KMS-11 (cell line): ENCODE results near the gene TRAPPC11.
"Not testable (repeated sequence)": the region's sequence is repeated elsewhere in the genome, so short reads cannot be mapped to it uniquely, and the experiment has no call there.

Experiments
- H2AFZ ChIP-seq: fragments of 200-600 bp; sonication (generic); 2 replicates; pipeline ENCODE4 v1.6.1; 2016; ENCODE audit warnings: antibody characterized with exemption, mixed run types, low read depth
- H3K27ac ChIP-seq: fragments of 200-600 bp; sonication (generic); 2 replicates; pipeline ENCODE4 v1.6.1; 2016; ENCODE audit warnings: mild to moderate bottlenecking, mixed run types
- H3K27me3 ChIP-seq: fragments of 200-600 bp; sonication (generic); 2 replicates; pipeline ENCODE4 v1.6.1; 2017; ENCODE audit warnings: mild to moderate bottlenecking, low read depth, mixed run types, moderate library complexity; ENCODE audit not compliant: insufficient read depth
- H3K36me3 ChIP-seq: fragments of 200-600 bp; sonication (generic); 2 replicates; pipeline ENCODE4 v1.6.1; 2017; ENCODE audit warnings: mild to moderate bottlenecking, mixed run types; ENCODE audit not compliant: insufficient read depth
- H3K4me1 ChIP-seq: fragments of 200-600 bp; sonication (generic); 2 replicates; pipeline ENCODE4 v1.6.1; 2016; ENCODE audit warnings: mild to moderate bottlenecking, low read depth, mixed run types; ENCODE audit not compliant: poor library complexity, severe bottlenecking
- H3K4me2 ChIP-seq: fragments of 200-600 bp; sonication (generic); 2 replicates; pipeline ENCODE4 v1.7.0; 2016; ENCODE audit warnings: mild to moderate bottlenecking, mixed run types
- H3K4me3 ChIP-seq: fragments of 200-600 bp; sonication (generic); IDR thresholded peaks from 2 replicates; pipeline ENCODE4 v1.6.1; 2017; ENCODE audit warnings: low read depth, low read length, mixed read lengths; ENCODE audit not compliant: insufficient read depth
- H3K79me2 ChIP-seq: fragments of 200-600 bp; sonication (generic); 2 replicates; pipeline ENCODE4 v1.6.1; 2016; ENCODE audit warnings: low read depth, mixed run types; ENCODE audit not compliant: insufficient read depth
- H3K9ac ChIP-seq: fragments of 200-600 bp; sonication (generic); 2 replicates; pipeline ENCODE4 v1.6.1; 2016; ENCODE audit warnings: mild to moderate bottlenecking, mixed run types
- H4K20me1 ChIP-seq: fragments of 200-600 bp; sonication (generic); 2 replicates; pipeline ENCODE4 v1.6.1; 2016; ENCODE audit warnings: mild to moderate bottlenecking, mixed run types; ENCODE audit not compliant: insufficient read depth
- TF ChIP-seq, protein P1 (sequence below): fragments of 200-600 bp; sonication (generic); conservative IDR thresholded peaks from 2 replicates; pipeline ENCODE4 v1.6.1; 2017; ENCODE audit warnings: low read depth, mild to moderate bottlenecking, antibody characterized with exemption, low read length, moderate library complexity, mixed read lengths

TRAPPC11 gene

DNA sequence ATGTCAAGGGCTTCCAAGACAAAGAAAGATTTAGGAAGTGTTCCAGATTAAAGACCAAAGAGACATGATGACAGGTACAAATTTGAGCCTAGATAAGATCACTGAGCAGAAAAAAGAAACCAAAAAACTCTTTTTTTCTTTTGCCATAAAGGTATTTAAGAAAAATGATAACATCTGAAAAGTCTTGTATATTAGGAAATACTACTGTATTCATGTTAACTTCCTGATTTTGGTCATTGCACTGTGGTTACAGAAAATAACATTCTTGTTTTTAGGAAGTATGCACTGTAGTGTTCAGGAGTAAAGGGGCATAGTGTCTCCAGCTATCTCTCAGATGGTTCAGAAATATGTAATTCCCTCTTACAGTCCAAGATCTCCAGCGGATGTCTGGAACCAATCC is 37.2 kb upstream of the TRAPPC11 start:
- Histone ChIP-seq H3K4me1 (no peaks in the 10 kb centered on the region), H3K4me2 (no peak overlapping the region)

DNA sequence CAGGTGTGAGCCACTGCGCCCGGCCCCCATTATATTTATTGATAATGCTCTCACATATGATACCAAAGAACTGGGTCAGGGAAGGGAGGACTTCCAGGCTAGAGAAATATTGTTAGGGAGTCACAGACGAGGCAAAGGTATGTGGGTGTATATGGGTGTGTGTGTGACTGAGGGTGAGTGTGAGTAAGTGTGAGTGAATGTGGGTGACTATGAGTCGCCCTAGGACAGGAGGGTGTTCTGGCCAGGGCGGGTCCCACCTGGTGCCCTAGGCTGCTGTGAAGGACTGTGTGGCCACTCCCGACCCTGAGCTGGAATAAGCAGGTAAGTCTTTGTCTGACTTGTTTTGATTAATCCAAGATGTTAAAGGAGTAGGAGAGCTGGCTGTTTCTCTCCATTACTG is 34.5 kb upstream of the TRAPPC11 start:
- H3K4me1 ChIP-seq = no peaks in the 10 kb centered on the region
- no peaks in the 10 kb centered on the region for H3K36me3 ChIP-seq
- no peaks in the 10 kb centered on the region for H3K79me2 ChIP-seq
- H3K27me3 ChIP-seq = no peaks in the 10 kb centered on the region
- H3K4me3 ChIP-seq = no peak overlapping the region
- H2AFZ ChIP-seq = no peak overlapping the region
- TF ChIP-seq, protein P1, sequence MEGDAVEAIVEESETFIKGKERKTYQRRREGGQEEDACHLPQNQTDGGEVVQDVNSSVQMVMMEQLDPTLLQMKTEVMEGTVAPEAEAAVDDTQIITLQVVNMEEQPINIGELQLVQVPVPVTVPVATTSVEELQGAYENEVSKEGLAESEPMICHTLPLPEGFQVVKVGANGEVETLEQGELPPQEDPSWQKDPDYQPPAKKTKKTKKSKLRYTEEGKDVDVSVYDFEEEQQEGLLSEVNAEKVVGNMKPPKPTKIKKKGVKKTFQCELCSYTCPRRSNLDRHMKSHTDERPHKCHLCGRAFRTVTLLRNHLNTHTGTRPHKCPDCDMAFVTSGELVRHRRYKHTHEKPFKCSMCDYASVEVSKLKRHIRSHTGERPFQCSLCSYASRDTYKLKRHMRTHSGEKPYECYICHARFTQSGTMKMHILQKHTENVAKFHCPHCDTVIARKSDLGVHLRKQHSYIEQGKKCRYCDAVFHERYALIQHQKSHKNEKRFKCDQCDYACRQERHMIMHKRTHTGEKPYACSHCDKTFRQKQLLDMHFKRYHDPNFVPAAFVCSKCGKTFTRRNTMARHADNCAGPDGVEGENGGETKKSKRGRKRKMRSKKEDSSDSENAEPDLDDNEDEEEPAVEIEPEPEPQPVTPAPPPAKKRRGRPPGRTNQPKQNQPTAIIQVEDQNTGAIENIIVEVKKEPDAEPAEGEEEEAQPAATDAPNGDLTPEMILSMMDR = no peak
- no peak overlapping the region for H3K4me2 ChIP-seq
- H3K27ac ChIP-seq = no peak overlapping the region
- no peak overlapping the region for H3K9ac ChIP-seq
- no peaks in the 10 kb centered on the region for H4K20me1 ChIP-seq

More for the DNA sequence above, 37.2 kb upstream of the TRAPPC11 start:
- no peak overlapping the region for H3K4me3 ChIP-seq
- H3K27me3 ChIP-seq = no peaks in the 10 kb centered on the region
- TF ChIP-seq, protein P1 = no peak
- H2AFZ ChIP-seq = no peak overlapping the region
- no peak overlapping the region for H3K27ac ChIP-seq
- no peaks in the 10 kb centered on the region for H3K36me3 ChIP-seq
- no peaks in the 10 kb centered on the region for H3K79me2 ChIP-seq
- H4K20me1 ChIP-seq = no peaks in the 10 kb centered on the region
- H3K9ac ChIP-seq = no peak overlapping the region

- TF ChIP-seq, protein P1 = no peak
- H3K27ac ChIP-seq = no peak overlapping the region
- H3K4me2 ChIP-seq = no peak overlapping the region
- no peak overlapping the region for H3K9ac ChIP-seq
- no peaks in the 10 kb centered on the region for H4K20me1 ChIP-seq
- H3K4me1 ChIP-seq = no peaks in the 10 kb centered on the region
- H3K36me3 ChIP-seq = no peaks in the 10 kb centered on the region
- H3K4me3 ChIP-seq = no peak overlapping the region
- H2AFZ ChIP-seq = no peak overlapping the region
- H3K27me3 ChIP-seq = no peaks in the 10 kb centered on the region
- no peaks in the 10 kb centered on the region for H3K79me2 ChIP-seq
Measured at GRCh38 chr4:183626168-183626567, 32.9 kb upstream of the TRAPPC11 start.

DNA sequence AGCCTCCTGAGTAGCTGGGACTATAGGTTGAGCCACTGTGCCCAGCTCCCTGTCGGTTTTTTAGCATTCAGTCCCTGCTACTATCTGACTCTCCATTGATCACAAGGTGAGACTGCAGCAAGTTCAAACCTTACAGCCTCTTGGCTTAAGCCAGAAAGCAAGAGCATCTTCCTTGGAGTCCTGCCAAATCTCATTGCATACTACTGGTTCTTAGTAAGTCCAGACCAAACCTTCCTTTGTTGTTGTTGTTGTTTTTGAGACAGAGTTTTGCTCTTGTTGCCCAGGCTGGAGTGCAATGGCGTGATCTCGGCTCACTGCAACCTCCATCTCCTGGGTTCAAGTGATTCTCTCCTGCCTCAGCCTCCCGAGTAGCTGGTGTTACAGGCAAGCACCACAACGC is 31.8 kb upstream of the TRAPPC11 start:
- not testable (repeated sequence) for H2AFZ ChIP-seq, H3K9ac ChIP-seq, H3K79me2 ChIP-seq, H3K27me3 ChIP-seq, H4K20me1 ChIP-seq, H3K4me2 ChIP-seq, H3K4me3 ChIP-seq, H3K36me3 ChIP-seq, H3K27ac ChIP-seq, H3K4me1 ChIP-seq

DNA sequence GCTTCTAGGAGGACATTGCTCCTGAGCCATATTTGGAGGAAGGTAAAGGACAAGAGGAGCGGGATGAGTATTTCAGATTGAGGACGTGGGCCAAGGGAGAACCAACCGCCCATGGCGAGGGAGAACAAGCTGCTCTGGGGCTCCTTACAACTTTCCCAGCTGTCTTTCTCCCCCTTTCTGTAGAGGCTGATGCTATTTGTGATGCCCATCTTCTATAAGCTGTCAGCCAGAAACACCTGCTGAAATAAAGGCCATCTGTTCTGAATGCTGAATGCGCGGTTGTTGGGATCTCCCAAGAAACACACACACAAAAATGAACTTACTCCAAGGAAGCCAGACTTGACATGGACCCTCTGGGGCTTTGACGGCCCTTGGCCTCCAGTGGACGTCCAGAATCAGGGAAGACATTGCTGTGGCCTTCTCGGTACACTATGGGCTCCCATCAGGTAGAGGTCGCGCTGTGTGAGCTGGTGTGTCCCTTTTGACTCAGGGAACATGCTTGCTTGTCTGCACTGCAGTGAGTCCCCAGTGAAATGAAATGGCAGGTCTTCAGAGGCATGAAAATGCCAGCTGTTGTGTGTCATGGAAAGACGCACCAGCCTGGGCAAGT is 31.0 kb upstream of the TRAPPC11 start:
- Histone ChIP-seq H3K4me2 (no peak overlapping the region), H2AFZ (no peak overlapping the region), H3K27me3 (no peaks in the 10 kb centered on the region), H4K20me1 (no peaks in the 10 kb centered on the region), H3K27ac (no peak overlapping the region), H3K4me3 (no peak overlapping the region), H3K79me2 (no peaks in the 10 kb centered on the region), H3K4me1 (no peaks in the 10 kb centered on the region), H3K9ac (no peak overlapping the region), H3K36me3 (no peaks in the 10 kb centered on the region)
- TF ChIP-seq, protein P1 = no peak
